GM23338 (cell line): Measurements from ENCODE around the gene GPR31. TPM values are rescaled to one million over a fixed set of nuclear protein-coding genes. Genes with fewer than 3 reads are reported as not detected.

ENCODE experiments used
- ATAC-seq: fragments of 200-7000 bp; cut with Tn5 transposase; 3 replicates; pipeline ENCODE4 v1.9.1; 2020
- DNase-seq: peaks from one replicate; pipeline ENCODE4 v3.0.0-alpha.2; 2015; ENCODE audit warnings: low spot score
- H2AFZ ChIP-seq: fragments of 200-600 bp; sonication (generic); 2 replicates; pipeline ENCODE4 v1.8.0; 2016; ENCODE audit warnings: antibody characterized with exemption, mild to moderate bottlenecking, moderate library complexity
- H3F3A ChIP-seq: fragments of 200-600 bp; sonication (generic); replicated peaks from 2 replicates; pipeline ENCODE4 v1.8.0; 2017; ENCODE audit warnings: antibody characterized with exemption, mixed run types, low read depth
- H3K27ac ChIP-seq: fragments of 200-600 bp; sonication (generic); 2 replicates; pipeline ENCODE4 v1.6.1; 2016; ENCODE audit warnings: low read depth
- H3K27me3 ChIP-seq: fragments of 200-600 bp; sonication (generic); 2 replicates; pipeline ENCODE4 v1.8.0; 2016; ENCODE audit warnings: mild to moderate bottlenecking, mixed run types, moderate library complexity; ENCODE audit not compliant: insufficient read depth
- H3K36me3 ChIP-seq: fragments of 200-600 bp; sonication (generic); 2 replicates; pipeline ENCODE4 v1.8.0; 2016; ENCODE audit warnings: mild to moderate bottlenecking; ENCODE audit not compliant: insufficient read depth
- H3K4me1 ChIP-seq: fragments of 200-600 bp; sonication (generic); 2 replicates; pipeline ENCODE4 v1.8.0; 2016; ENCODE audit warnings: mild to moderate bottlenecking, moderate library complexity; ENCODE audit not compliant: insufficient read depth
- H3K4me2 ChIP-seq: fragments of 200-600 bp; sonication (generic); 2 replicates; pipeline ENCODE4 v1.7.1; 2017; ENCODE audit warnings: mixed run types
- H3K4me3 ChIP-seq: fragments of 200-600 bp; sonication (generic); 2 replicates; pipeline ENCODE4 v1.6.1; 2016; ENCODE audit warnings: mixed run types
- H3K79me2 ChIP-seq: fragments of 200-600 bp; sonication (generic); replicated peaks from 2 replicates; pipeline ENCODE4 v1.8.0; 2017; ENCODE audit warnings: mild to moderate bottlenecking; ENCODE audit not compliant: insufficient read depth
- H3K9me2 ChIP-seq: fragments of 200-600 bp; sonication (generic); 2 replicates; pipeline ENCODE4 v1.8.0; 2017; ENCODE audit not compliant: insufficient read depth
- H4K20me1 ChIP-seq: fragments of 200-600 bp; sonication (generic); replicated peaks from 2 replicates; pipeline ENCODE4 v1.8.0; 2017; ENCODE audit warnings: mild to moderate bottlenecking; ENCODE audit not compliant: insufficient read depth
- H3K27ac Mint-ChIP-seq: 2 replicates; pipeline ENCODE4 v1.8.0; 2020; ENCODE audit warnings: inconsistent platforms, mild to moderate bottlenecking, moderate library complexity, mixed read lengths
- H3K27me3 Mint-ChIP-seq: 3 replicates; pipeline ENCODE4 v1.8.0; 2022; ENCODE audit warnings: low read depth, mild to moderate bottlenecking, moderate library complexity, mixed read lengths, inconsistent platforms; ENCODE audit not compliant: insufficient read depth, poor library complexity
- H3K36me3 Mint-ChIP-seq: 3 replicates; pipeline ENCODE4 v1.8.0; 2021; ENCODE audit warnings: low read depth, mild to moderate bottlenecking, inconsistent platforms, moderate library complexity, mixed read lengths
- H3K4me1 Mint-ChIP-seq: 3 replicates; pipeline ENCODE4 v1.8.0; 2020; ENCODE audit warnings: mild to moderate bottlenecking, inconsistent platforms, mixed read lengths
- H3K4me3 Mint-ChIP-seq: 3 replicates; pipeline ENCODE4 v1.8.0; 2021; ENCODE audit warnings: moderate library complexity, mild to moderate bottlenecking, inconsistent platforms, mixed read lengths
- H3K9me3 Mint-ChIP-seq: 3 replicates; pipeline ENCODE4 v1.8.0; 2020; ENCODE audit warnings: moderate library complexity, mild to moderate bottlenecking, inconsistent platforms, mixed read lengths
- EZH2 ChIP-seq: fragments of 200-600 bp; sonication (generic); IDR thresholded peaks from one replicate; pipeline ENCODE4 v1.8.0; 2017; ENCODE audit warnings: antibody characterized with exemption, mild to moderate bottlenecking, low read depth; ENCODE audit not compliant: unreplicated experiment
- JUNB ChIP-seq: IDR thresholded peaks from one replicate; pipeline ENCODE4 v1.6.1; 2016; ENCODE audit warnings: antibody characterized with exemption; ENCODE audit not compliant: unreplicated experiment
- NANOG ChIP-seq: IDR thresholded peaks from 2 replicates; pipeline ENCODE4 v1.6.1; 2016; ENCODE audit warnings: antibody characterized with exemption, borderline replicate concordance
- POLR2AphosphoS5 ChIP-seq: IDR thresholded peaks from 2 replicates; pipeline ENCODE4 v1.6.1; 2016; ENCODE audit warnings: antibody characterized with exemption, low read depth
- STAT1 ChIP-seq: IDR thresholded peaks from one replicate; pipeline ENCODE4 v1.6.1; 2016; ENCODE audit warnings: antibody characterized with exemption; ENCODE audit not compliant: unreplicated experiment
- ZNF114 ChIP-seq: fragments of 250-450 bp; sonication (Bioruptor Pico); IDR thresholded peaks from 2 replicates; pipeline ENCODE4 v1.5.0; 2020; ENCODE audit warnings: mild to moderate bottlenecking, moderate library complexity
- ZNF331 ChIP-seq: fragments of 250-450 bp; sonication (Bioruptor Pico); IDR thresholded peaks from 2 replicates; pipeline ENCODE4 v1.5.0; 2020; ENCODE audit warnings: low read depth, mild to moderate bottlenecking, moderate library complexity
- polyA plus RNA-seq: library from polyadenylated mRNA; unstranded; fragments of >200 nt; fragmentation: Nextera tagmentation; extraction: Ambion mirVana; gene quantifications from 2 replicates; pipeline ENCODE4 v1.2.1, GENCODE V29; 2016
- total RNA-seq: library from RNA; depleted of rRNA; stranded (reverse); fragments of >200 nt; shearing (Covaris generic); gene quantifications from 2 replicates; pipeline ENCODE4 v1.2.3, GENCODE V29; 2014
- TF ChIP-seq, protein P1 (sequence below): fragments of 250-450 bp; sonication (Bioruptor Pico); IDR thresholded peaks from 2 replicates; pipeline ENCODE4 v1.5.0; 2020; ENCODE audit warnings: mild to moderate bottlenecking, moderate library complexity
- TF ChIP-seq, protein P2 (sequence below), 2 experiments: fragments of 200-600 bp in 1 of 2; sonication (generic) in 1 of 2; conservative IDR thresholded peaks; 2 replicates each; pipeline versions ENCODE4 v1.5.1 to v1.6.1; 2016 to 2017; ENCODE audit warnings: antibody characterized with exemption in 2 of 2, low read depth in 2 of 2, mild to moderate bottlenecking in 2 of 2, moderate library complexity in 1 of 2
- TF ChIP-seq, protein P3 (sequence below): IDR thresholded peaks from 2 replicates; pipeline ENCODE4 v1.6.1; 2016; ENCODE audit warnings: antibody characterized with exemption

The GPR31 gene
- total and polyA plus RNA-seq, 2 experiments from 2014 or later, result not detected

DNA sequence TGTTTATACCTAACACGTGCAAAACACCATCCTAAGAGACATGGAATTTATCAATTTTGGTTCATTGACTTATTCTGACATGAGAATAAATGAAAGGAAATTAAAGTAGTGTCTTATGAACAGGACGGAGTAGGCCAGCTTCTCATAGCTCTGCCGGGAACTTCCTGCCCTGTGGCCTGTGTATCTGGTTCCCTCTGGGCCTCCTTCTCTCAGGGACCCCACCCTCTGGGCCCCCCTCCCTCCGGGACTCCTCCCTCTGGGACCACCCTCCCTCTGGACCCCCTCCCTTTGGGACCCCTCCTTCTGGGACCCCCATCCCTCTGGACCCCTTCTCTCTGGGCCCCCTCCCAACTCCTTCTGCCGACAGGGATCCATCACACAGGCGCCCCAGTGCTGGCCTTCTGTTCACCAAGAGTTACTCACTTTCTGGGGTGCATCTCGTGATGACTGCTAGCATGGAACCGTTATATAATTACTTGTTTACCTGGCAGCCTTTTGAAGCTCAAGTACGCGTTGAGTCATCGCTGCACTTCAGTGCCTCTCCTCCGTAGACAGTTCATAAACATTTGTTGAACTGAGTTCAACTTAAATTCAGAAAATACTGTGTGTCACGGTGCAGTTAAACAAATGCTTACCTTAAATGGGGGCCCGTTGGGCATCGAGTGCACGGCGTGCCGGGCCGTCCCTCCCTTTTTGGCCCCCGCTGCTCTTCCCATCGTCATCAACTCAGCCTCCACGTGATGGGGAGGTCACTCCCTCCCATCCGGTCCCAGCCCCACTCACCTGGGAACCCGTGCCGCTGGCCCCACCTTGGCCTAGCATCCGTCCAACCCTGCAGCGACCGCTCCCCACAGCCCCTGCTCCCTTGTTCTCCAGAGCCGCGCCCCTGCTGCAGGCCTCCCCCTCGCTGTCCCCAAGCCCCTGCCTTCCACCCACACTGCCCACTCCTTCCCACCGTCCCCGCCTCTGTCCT, 26.8 kb downstream of the GPR31 start (continued):
- TF ChIP-seq, protein P1, sequence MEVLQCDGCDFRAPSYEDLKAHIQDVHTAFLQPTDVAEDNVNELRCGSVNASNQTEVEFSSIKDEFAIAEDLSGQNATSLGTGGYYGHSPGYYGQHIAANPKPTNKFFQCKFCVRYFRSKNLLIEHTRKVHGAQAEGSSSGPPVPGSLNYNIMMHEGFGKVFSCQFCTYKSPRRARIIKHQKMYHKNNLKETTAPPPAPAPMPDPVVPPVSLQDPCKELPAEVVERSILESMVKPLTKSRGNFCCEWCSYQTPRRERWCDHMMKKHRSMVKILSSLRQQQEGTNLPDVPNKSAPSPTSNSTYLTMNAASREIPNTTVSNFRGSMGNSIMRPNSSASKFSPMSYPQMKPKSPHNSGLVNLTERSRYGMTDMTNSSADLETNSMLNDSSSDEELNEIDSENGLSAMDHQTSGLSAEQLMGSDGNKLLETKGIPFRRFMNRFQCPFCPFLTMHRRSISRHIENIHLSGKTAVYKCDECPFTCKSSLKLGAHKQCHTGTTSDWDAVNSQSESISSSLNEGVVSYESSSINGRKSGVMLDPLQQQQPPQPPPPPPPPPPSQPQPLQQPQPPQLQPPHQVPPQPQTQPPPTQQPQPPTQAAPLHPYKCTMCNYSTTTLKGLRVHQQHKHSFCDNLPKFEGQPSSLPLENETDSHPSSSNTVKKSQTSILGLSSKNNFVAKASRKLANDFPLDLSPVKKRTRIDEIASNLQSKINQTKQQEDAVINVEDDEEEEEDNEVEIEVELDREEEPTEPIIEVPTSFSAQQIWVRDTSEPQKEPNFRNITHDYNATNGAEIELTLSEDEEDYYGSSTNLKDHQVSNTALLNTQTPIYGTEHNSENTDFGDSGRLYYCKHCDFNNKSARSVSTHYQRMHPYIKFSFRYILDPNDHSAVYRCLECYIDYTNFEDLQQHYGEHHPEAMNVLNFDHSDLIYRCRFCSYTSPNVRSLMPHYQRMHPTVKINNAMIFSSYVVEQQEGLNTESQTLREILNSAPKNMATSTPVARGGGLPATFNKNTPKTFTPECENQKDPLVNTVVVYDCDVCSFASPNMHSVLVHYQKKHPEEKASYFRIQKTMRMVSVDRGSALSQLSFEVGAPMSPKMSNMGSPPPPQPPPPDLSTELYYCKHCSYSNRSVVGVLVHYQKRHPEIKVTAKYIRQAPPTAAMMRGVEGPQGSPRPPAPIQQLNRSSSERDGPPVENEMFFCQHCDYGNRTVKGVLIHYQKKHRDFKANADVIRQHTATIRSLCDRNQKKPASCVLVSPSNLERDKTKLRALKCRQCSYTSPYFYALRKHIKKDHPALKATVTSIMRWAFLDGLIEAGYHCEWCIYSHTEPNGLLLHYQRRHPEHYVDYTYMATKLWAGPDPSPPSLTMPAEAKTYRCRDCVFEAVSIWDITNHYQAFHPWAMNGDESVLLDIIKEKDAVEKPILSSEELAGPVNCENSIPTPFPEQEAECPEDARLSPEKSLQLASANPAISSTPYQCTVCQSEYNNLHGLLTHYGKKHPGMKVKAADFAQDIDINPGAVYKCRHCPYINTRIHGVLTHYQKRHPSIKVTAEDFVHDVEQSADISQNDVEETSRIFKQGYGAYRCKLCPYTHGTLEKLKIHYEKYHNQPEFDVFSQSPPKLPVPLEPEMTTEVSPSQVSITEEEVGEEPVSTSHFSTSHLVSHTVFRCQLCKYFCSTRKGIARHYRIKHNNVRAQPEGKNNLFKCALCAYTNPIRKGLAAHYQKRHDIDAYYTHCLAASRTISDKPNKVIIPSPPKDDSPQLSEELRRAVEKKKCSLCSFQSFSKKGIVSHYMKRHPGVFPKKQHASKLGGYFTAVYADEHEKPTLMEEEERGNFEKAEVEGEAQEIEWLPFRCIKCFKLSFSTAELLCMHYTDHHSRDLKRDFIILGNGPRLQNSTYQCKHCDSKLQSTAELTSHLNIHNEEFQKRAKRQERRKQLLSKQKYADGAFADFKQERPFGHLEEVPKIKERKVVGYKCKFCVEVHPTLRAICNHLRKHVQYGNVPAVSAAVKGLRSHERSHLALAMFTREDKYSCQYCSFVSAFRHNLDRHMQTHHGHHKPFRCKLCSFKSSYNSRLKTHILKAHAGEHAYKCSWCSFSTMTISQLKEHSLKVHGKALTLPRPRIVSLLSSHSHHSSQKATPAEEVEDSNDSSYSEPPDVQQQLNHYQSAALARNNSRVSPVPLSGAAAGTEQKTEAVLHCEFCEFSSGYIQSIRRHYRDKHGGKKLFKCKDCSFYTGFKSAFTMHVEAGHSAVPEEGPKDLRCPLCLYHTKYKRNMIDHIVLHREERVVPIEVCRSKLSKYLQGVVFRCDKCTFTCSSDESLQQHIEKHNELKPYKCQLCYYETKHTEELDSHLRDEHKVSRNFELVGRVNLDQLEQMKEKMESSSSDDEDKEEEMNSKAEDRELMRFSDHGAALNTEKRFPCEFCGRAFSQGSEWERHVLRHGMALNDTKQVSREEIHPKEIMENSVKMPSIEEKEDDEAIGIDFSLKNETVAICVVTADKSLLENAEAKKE, result no peak
- no peak for TF ChIP-seq EZH2
- TF ChIP-seq, protein P2, sequence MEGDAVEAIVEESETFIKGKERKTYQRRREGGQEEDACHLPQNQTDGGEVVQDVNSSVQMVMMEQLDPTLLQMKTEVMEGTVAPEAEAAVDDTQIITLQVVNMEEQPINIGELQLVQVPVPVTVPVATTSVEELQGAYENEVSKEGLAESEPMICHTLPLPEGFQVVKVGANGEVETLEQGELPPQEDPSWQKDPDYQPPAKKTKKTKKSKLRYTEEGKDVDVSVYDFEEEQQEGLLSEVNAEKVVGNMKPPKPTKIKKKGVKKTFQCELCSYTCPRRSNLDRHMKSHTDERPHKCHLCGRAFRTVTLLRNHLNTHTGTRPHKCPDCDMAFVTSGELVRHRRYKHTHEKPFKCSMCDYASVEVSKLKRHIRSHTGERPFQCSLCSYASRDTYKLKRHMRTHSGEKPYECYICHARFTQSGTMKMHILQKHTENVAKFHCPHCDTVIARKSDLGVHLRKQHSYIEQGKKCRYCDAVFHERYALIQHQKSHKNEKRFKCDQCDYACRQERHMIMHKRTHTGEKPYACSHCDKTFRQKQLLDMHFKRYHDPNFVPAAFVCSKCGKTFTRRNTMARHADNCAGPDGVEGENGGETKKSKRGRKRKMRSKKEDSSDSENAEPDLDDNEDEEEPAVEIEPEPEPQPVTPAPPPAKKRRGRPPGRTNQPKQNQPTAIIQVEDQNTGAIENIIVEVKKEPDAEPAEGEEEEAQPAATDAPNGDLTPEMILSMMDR (conservative IDR thresholded peaks at IDR 0.05; ENCODE audit: low read depth in 2 of 2), result no peak
- TF ChIP-seq NANOG, result no peak

DNA sequence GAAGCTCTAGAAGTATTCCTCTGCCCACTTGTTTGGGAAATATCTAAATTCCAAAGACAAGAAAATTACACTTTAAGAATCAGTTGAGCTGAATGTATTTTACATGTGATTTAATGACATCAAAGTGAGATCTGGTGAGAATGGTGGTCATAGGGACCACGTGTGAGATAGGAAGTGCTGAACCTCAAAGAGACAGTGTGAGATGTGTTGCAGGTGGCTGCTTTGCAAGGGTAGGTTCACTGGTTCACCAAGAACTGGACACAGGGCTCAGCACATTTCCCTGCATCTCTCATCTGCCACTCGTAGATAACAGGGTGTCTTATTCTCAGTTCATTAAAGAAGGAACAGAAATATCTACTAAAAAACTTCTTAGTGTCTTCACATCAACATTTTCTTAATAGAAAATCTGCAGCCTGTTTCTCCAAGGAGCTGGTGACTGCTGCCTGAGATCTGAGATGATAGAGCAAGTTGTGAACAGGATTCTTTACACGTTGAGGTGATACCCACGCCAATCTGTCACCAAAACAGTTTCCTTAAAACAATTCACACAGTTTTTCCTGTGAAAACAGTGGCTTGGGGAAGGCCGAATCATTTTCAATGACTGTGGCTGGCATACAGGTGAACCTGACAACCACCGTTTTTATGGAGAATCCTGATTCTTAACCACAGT, 27.6 kb downstream of the GPR31 start:
- no peak overlapping the region for H2AFZ ChIP-seq
- no peaks in the 10 kb centered on the region for H3F3A ChIP-seq
- no peak overlapping the region for H3K27ac ChIP-seq
- no peaks in the 10 kb centered on the region for H3K36me3 ChIP-seq
- H3K9me3 Mint-ChIP-seq, result no peaks in the 10 kb centered on the region
- no peaks in the 10 kb centered on the region; the same call in 1 of the 2 replicates for H3K79me2 ChIP-seq
- H3K4me3 ChIP-seq, result no peak overlapping the region
- no peak for ATAC-seq
- H3K9me2 ChIP-seq, result no peaks in the 10 kb centered on the region
- no peak overlapping the region for H3K4me2 ChIP-seq
- H3K27ac Mint-ChIP-seq, result no peak overlapping the region
- H3K4me1 ChIP-seq, result no peaks in the 10 kb centered on the region
- H3K4me3 Mint-ChIP-seq, result no peak overlapping the region
- no peaks in the 10 kb centered on the region for H4K20me1 ChIP-seq
- DNase-seq, result no peak
- no peaks in the 10 kb centered on the region for H3K27me3 ChIP-seq
- no peaks in the 10 kb centered on the region; the same call in 2 of the 3 replicates for H3K4me1 Mint-ChIP-seq
- H3K36me3 Mint-ChIP-seq, result no peaks in the 10 kb centered on the region
- peaks cover 3% of the 10 kb centered on the region for H3K27me3 Mint-ChIP-seq
- no peak for TF ChIP-seq POLR2AphosphoS5
- no peak for TF ChIP-seq ZNF331 (CRISPR knock-in tag)
- TF ChIP-seq ZNF114 (CRISPR knock-in tag), result no peak
- TF ChIP-seq, protein P2 (conservative IDR thresholded peaks at IDR 0.05; ENCODE audit: low read depth in 2 of 2), result no peak
- TF ChIP-seq NANOG, result no peak
- TF ChIP-seq JUNB, result no peak
- no peak for TF ChIP-seq STAT1
- TF ChIP-seq, protein P3, sequence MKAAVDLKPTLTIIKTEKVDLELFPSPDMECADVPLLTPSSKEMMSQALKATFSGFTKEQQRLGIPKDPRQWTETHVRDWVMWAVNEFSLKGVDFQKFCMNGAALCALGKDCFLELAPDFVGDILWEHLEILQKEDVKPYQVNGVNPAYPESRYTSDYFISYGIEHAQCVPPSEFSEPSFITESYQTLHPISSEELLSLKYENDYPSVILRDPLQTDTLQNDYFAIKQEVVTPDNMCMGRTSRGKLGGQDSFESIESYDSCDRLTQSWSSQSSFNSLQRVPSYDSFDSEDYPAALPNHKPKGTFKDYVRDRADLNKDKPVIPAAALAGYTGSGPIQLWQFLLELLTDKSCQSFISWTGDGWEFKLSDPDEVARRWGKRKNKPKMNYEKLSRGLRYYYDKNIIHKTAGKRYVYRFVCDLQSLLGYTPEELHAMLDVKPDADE, result no peak
